ENCODE results near the gene TMEM92.

The TMEM92 gene

DNA sequence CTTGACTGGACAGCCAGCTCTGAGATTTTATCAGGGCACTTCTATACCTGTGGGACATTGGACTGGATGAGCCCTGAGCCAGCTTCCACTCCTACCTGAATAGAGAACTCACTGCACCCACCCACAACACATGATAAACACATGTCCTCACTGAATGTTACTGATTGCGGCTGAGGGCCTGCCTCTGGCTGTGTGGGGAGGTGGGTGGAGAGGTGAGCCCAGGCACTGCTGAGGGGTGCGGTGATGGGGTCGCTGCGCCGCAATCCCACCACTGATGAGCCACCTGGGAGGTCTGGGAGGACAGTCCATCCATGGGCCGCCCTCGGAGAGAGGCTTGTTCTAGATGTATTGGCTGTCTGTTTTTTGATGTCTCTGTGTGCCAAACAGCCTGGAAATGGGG, 5.4 kb downstream of the TMEM92 start:
- H3K4me3 ChIP-seq (ENCODE audit: low read depth, low read length) = no peak overlapping the region
- DNase-seq (ENCODE audit: low read depth, low spot score) = no peak
- in situ Hi-C loops (cut with HindIII; ENCODE audit: low sequenced_read_pairs) = no loop called here
- TF ChIP-seq, protein P1, sequence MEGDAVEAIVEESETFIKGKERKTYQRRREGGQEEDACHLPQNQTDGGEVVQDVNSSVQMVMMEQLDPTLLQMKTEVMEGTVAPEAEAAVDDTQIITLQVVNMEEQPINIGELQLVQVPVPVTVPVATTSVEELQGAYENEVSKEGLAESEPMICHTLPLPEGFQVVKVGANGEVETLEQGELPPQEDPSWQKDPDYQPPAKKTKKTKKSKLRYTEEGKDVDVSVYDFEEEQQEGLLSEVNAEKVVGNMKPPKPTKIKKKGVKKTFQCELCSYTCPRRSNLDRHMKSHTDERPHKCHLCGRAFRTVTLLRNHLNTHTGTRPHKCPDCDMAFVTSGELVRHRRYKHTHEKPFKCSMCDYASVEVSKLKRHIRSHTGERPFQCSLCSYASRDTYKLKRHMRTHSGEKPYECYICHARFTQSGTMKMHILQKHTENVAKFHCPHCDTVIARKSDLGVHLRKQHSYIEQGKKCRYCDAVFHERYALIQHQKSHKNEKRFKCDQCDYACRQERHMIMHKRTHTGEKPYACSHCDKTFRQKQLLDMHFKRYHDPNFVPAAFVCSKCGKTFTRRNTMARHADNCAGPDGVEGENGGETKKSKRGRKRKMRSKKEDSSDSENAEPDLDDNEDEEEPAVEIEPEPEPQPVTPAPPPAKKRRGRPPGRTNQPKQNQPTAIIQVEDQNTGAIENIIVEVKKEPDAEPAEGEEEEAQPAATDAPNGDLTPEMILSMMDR (IDR thresholded peaks at IDR 0.05; ENCODE audit: low read depth, low read length) = no peak

DNA sequence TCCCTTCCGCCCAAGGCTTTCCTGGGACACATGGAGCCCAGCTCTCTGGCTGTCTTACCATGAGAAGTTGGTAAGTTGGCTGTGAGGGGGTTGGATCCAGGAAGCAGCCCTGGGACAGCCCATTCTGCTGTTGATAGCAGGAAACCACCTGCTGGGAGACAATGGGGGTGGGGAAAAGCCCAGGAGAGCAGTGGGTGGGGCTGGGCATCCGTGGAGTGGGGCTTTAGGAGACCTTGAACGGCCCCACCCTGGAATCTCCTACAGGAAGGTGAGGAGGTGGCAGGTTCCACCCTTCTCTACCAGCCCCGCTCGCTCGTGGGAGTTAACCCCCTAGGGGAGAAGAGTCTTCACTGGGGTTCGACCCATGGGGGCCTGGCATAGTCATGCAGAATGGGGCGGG, 5.8 kb downstream of the TMEM92 start:
- TF ChIP-seq, protein P1 (IDR thresholded peaks at IDR 0.05; ENCODE audit: low read depth, low read length) = no peak
- no peak overlapping the region for H3K4me3 ChIP-seq (ENCODE audit: low read depth, low read length)
- no peak for DNase-seq (ENCODE audit: low read depth, low spot score)
- in situ Hi-C loops (cut with HindIII; ENCODE audit: low sequenced_read_pairs) = no loop called here

GRCh38 chr17:50280801-50281441, 6.7 kb downstream of the TMEM92 start:
- TF ChIP-seq, protein P1 (IDR thresholded peaks at IDR 0.05; ENCODE audit: low read depth, low read length) = no peak
- in situ Hi-C loops (cut with HindIII; ENCODE audit: low sequenced_read_pairs) = no loop called here
- DNase-seq (ENCODE audit: low read depth, low spot score) = no peak
- H3K4me3 ChIP-seq (ENCODE audit: low read depth, low read length) = no peak overlapping the region

DNA sequence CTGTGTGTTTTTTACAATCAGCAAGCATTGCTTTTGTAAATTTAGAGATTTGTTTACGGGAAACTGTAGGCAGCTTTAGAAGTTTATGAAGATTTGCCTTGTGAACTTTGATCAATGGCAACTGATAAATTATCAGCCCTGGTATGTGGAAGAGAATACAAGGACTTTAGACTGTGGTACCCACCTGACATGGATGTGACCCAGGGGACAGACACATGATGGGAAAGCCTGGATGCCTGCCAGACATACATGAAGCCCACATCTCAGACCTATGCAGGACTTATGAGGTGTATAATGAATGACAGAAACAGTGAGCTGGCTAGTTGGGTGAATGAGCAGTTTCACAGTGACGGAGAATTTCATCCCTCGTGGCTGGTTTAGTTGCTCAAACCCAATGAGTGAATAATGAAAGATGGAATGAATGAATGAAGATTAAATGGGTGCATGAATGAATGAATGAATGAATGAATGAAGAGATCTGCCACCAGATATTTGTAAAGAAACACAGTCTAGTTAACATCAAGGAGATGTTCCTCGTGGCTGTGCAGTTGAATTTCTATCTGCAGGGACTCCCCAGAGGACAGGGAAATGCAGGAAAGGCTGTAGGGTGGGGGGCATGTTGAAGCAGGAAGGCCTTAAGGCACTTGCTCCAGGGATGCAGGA, 7.6 kb downstream of the TMEM92 start:
- DNase-seq (ENCODE audit: low read depth, low spot score) = no peak
- TF ChIP-seq, protein P1 (IDR thresholded peaks at IDR 0.05; ENCODE audit: low read depth, low read length) = no peak
- no peak overlapping the region for H3K4me3 ChIP-seq (ENCODE audit: low read depth, low read length)
- in situ Hi-C loops (cut with HindIII; ENCODE audit: low sequenced_read_pairs) = no loop called here

- TF ChIP-seq, protein P1 (IDR thresholded peaks at IDR 0.05; ENCODE audit: low read depth, low read length) = no peak
- DNase-seq (ENCODE audit: low read depth, low spot score) = no peak
- H3K4me3 ChIP-seq (ENCODE audit: low read depth, low read length) = no peak overlapping the region
- in situ Hi-C loops (cut with HindIII; ENCODE audit: low sequenced_read_pairs) = no loop called here
Measured at GRCh38 chr17:50283246-50283645, 9.0 kb downstream of the TMEM92 start.

DNA sequence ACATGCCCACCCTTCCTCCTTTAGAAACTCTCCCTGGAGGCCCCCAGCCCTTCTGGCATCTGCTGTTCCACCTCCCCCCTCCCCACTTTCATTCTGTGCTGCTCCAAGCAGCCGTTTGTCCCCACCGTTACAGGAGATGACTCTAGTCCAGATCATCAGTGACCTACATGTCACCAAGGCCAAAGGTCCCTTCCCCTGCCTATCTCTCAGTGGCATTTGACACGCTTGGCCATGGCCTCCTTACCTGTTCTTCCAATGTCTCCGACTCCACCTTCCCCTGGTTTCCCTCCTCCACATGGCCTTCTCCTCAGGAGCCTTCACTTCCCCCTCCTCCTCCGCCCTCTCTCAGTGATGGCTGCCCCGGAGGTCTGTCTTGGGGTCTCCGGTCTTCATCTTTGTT, 9.4 kb downstream of the TMEM92 start:
- in situ Hi-C loops (cut with HindIII; ENCODE audit: low sequenced_read_pairs) = no loop called here
- H3K4me3 ChIP-seq (ENCODE audit: low read depth, low read length) = no peak overlapping the region

More for the DNA sequence above, 9.4 kb downstream of the TMEM92 start:
- DNase-seq (ENCODE audit: low read depth, low spot score) = no peak
- TF ChIP-seq, protein P1 (IDR thresholded peaks at IDR 0.05; ENCODE audit: low read depth, low read length) = no peak

All from astrocyte of the spinal cord (primary cell).